Upper lobe of left lung (tissue), 6 donors: ENCODE data around the gene ZBTB22. TPM values are rescaled to one million over a fixed set of nuclear protein-coding genes. Genes with fewer than 3 reads are reported as not detected.
A peak's percentile ranks its signal among the peaks of the same experiment; 100 is the strongest.

Experiments used
- ATAC-seq, 2 donors: fragments of 200-7000 bp; cut with Tn5 transposase; one replicate each; pipeline ENCODE4 v1.9.1; 2022; ENCODE audit warnings: mild to moderate bottlenecking in 2 of 2, moderate library complexity in 2 of 2; ENCODE audit not compliant: low FRiP score in 2 of 2
- DNase-seq, 2 donors: peaks; one replicate each; pipeline ENCODE4 v3.0.0-alpha.2; 2019 to 2020
- H3K27ac ChIP-seq, 4 donors: fragments of 200-600 bp; sonication (generic); one replicate each; pipeline ENCODE4 v1.5.1; 2016 to 2019
- H3K27me3 ChIP-seq, 4 donors: fragments of 200-600 bp; sonication (generic); one replicate each; pipeline ENCODE4 v1.5.1; 2017 to 2019
- H3K36me3 ChIP-seq, 4 donors: fragments of 200-600 bp; sonication (generic); one replicate each; pipeline ENCODE4 v1.5.1; 2016 to 2019
- H3K4me1 ChIP-seq, 4 donors: fragments of 200-600 bp; sonication (generic); one replicate each; pipeline ENCODE4 v1.5.1; 2018 to 2019
- H3K4me3 ChIP-seq, 4 donors: fragments of 200-600 bp; sonication (generic); one replicate each; pipeline ENCODE4 v1.5.1; 2017 to 2019; ENCODE audit warnings: mild to moderate bottlenecking in 2 of 4, moderate library complexity in 1 of 4
- H3K9me3 ChIP-seq, 4 donors: fragments of 200-600 bp; sonication (generic); one replicate each; pipeline ENCODE4 v1.5.1; 2018 to 2019
- CTCF ChIP-seq, 6 experiments: fragments of 450-650 bp in 4 of 6; fragments of 200-600 bp in 2 of 6; sonication (generic) in 2 of 6; IDR thresholded peaks; one replicate each; pipeline ENCODE4 v1.5.1; 2016 to 2019; ENCODE audit warnings: antibody characterized with exemption in 6 of 6
- EP300 ChIP-seq, 4 donors: sonication (generic); formaldehyde crosslinking; IDR thresholded peaks; one replicate each; pipeline ENCODE4 v1.5.1; 2017; ENCODE audit warnings: antibody characterized with exemption in 4 of 4, control low read depth in 2 of 4
- POLR2A ChIP-seq, 4 donors: fragments of 450-650 bp; IDR thresholded peaks; one replicate each; pipeline ENCODE4 v1.5.1; 2016 to 2017; ENCODE audit warnings: antibody characterized with exemption in 4 of 4, mild to moderate bottlenecking in 2 of 4
- POLR2AphosphoS5 ChIP-seq, 2 donors: sonication (generic); formaldehyde crosslinking; IDR thresholded peaks; one replicate each; pipeline ENCODE4 v1.5.1; 2017; ENCODE audit warnings: antibody characterized with exemption in 2 of 2
- WGBS, 2 donors: methylation state at CpG; one replicate each; pipeline ENCODE4 v1.1.5; 2017 to 2018; 5-methylcytosine and 5-hydroxymethylcytosine counted together
- total RNA-seq, 6 donors: library from RNA; depleted of rRNA in 4 of 6; stranded (reverse); fragments of >200 nt in 4 of 6; gene quantifications; one replicate each; pipeline versions ENCODE4 v1.1.0 to v1.2.1, GENCODE V29; 2016 to 2021
- donor health status: DM: no; HTN: no; CAD: no; lungs with moderate emphysema.
- donor health status: DM: no; HTN: yes; CAD: no; lungs with severe emphysema.

The ZBTB22 gene
- total RNA-seq, 6 donors from 2014 or later = 24.2 to 32.5 (median 28.2) TPM

GRCh38 chr6:33321227-33321626 lies 3.7 kb upstream of the ZBTB22 start:
- Histone ChIP-seq H3K4me3 (peak overlapping the region in 1 of 4 donors; percentile 89), H3K27ac (peak overlapping the region in 2 of 4 donors; percentile 95 to 97), H3K9me3 (no peaks in the 10 kb centered on the region), H3K27me3 (no peaks in the 10 kb centered on the region), H3K4me1 (peaks cover 48 to 58% (median 56%) of the 10 kb centered on the region in 4 donors), H3K36me3 (peaks cover 7 to 34% (median 31%) of the 10 kb centered on the region in 4 donors)
- no peak for ATAC-seq
- 68 to 76% methylated on average over 8 to 9 of the region's 9 CpGs for WGBS, 2 donors
- no peak for DNase-seq
- TF ChIP-seq CTCF (IDR thresholded peaks at IDR 0.05) (no peak), POLR2A (IDR thresholded peaks at IDR 0.05) (no peak), POLR2AphosphoS5 (IDR thresholded peaks at IDR 0.05) (no peak), EP300 (IDR thresholded peaks at IDR 0.05) (no peak)

- ATAC-seq (no peak), DNase-seq (no peak)
- Histone ChIP-seq H3K27ac (peak overlapping the region in 2 of 4 donors; percentile 4 to 52), H3K4me1 (peaks cover 48 to 63% (median 59%) of the 10 kb centered on the region in 4 donors), H3K36me3 (peaks cover 7 to 39% (median 33%) of the 10 kb centered on the region in 4 donors), H3K4me3 (no peak overlapping the region), H3K27me3 (no peaks in the 10 kb centered on the region), H3K9me3 (no peaks in the 10 kb centered on the region)
- no peak for TF ChIP-seq POLR2AphosphoS5 (IDR thresholded peaks at IDR 0.05)
- 75 to 76% methylated on average over 26 to 31 of the region's 32 CpGs for WGBS, 2 donors
Observed at GRCh38 chr6:33320315-33321181, 3.0 kb upstream of the ZBTB22 start.

- TF ChIP-seq POLR2A (IDR thresholded peaks at IDR 0.05) (no peak), POLR2AphosphoS5 (IDR thresholded peaks at IDR 0.05) (no peak), EP300 (IDR thresholded peaks at IDR 0.05) (no peak), CTCF (IDR thresholded peaks at IDR 0.05) (no peak)
- Histone ChIP-seq H3K27me3 (no peaks in the 10 kb centered on the region), H3K4me3 (no peak overlapping the region), H3K27ac (peak overlapping the region in 1 of 4 donors; percentile 52), H3K36me3 (peaks cover 7 to 39% (median 33%) of the 10 kb centered on the region in 4 donors), H3K9me3 (no peaks in the 10 kb centered on the region), H3K4me1 (peaks cover 54 to 70% (median 65%) of the 10 kb centered on the region in 4 donors)
- 94 to 96% methylated on average over 3 of the region's 3 CpGs for WGBS, 2 donors
- DNase-seq (no peak), ATAC-seq (no peak)
Observed at GRCh38 chr6:33319939-33320314, 2.4 kb upstream of the ZBTB22 start.

GRCh38 chr6:33318426-33319073 lies 1.0 kb upstream of the ZBTB22 start:
- Histone ChIP-seq H3K4me1 (peaks cover 51 to 71% (median 63%) of the 10 kb centered on the region in 4 donors), H3K4me3 (peak overlapping the region in 3 of 4 donors; percentile 50 to 64 (median 58)), H3K27me3 (no peaks in the 10 kb centered on the region), H3K36me3 (peaks cover 7 to 39% (median 33%) of the 10 kb centered on the region in 4 donors), H3K9me3 (no peaks in the 10 kb centered on the region), H3K27ac (peak overlapping the region; percentile 80 to 98 (median 88))
- ATAC-seq (no peak), DNase-seq (no peak)
- 67 to 70% methylated on average over 8 of the region's 8 CpGs for WGBS, 2 donors
- TF ChIP-seq POLR2AphosphoS5 (IDR thresholded peaks at IDR 0.05) (no peak), CTCF (IDR thresholded peaks at IDR 0.05) (no peak), POLR2A (IDR thresholded peaks at IDR 0.05) (no peak), EP300 (IDR thresholded peaks at IDR 0.05) (no peak)

- H3K27me3 ChIP-seq = no peaks in the 10 kb centered on the region
- H3K4me1 ChIP-seq = peaks cover 55 to 71% (median 65%) of the 10 kb centered on the region in 4 donors
- H3K36me3 ChIP-seq = peaks cover 7 to 39% (median 33%) of the 10 kb centered on the region in 4 donors
- ATAC-seq (peak in 1 of 2 donors; percentile 18), DNase-seq (no peak)
- peak overlapping the region; percentile 26 to 64 (median 54) for H3K4me3 ChIP-seq
- H3K9me3 ChIP-seq = no peaks in the 10 kb centered on the region
- H3K27ac ChIP-seq = peak overlapping the region; percentile 80 to 98 (median 88)
- WGBS, 2 donors = 4% methylated on average over 5 to 11 of the region's 27 CpGs
- TF ChIP-seq POLR2AphosphoS5 (IDR thresholded peaks at IDR 0.05) = no peak
- TF ChIP-seq POLR2A (IDR thresholded peaks at IDR 0.05) = no peak
- no peak for TF ChIP-seq CTCF (IDR thresholded peaks at IDR 0.05)
- no peak for TF ChIP-seq EP300 (IDR thresholded peaks at IDR 0.05)
Observed at GRCh38 chr6:33317419-33317668, 200 bp downstream of the ZBTB22 start.
